ENCODE results near the gene SLC37A3.
"Not testable (repeated sequence)": the region's sequence is repeated elsewhere in the genome, so short reads cannot be mapped to it uniquely, and the experiment has no call there.

The SLC37A3 gene

DNA sequence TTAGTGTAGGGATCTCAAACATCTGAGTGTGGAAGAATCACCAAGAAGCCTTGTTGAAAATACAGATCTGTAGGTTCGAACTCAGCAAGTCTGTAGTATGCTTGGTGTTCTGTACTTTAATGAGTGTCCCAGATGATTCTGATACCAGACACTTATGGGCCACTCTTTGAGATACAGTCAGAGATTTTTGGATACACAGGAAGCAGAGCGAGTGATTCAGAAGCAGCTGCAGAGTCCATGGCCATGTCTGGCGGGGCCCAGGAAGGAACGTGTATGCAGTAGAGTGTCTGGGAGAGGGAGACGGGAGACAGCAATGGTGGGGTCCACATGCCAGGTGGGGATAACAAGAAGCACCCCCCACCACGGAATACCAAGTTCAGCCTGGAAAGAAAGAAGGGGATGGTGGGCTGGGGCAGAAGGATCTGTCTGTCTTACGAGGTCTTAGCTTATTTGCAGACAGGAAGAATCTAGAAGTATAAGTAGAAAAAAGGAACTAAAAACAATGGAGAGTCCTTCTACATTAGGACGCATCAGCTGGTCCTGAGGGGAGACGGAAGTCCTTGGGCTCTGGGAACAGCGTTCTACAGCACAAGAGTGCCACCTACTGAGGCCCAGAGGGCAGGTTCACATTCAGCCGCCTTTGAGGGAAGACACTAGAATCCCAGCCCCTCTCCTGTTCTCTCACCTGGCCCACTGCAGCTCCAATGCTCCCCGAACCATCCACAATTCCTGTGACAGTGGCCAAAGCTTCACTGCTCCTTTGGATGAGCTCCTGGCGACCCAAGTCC is 55.4 kb downstream of the SLC37A3 start:
- no peak for FAIRE-seq

DNA sequence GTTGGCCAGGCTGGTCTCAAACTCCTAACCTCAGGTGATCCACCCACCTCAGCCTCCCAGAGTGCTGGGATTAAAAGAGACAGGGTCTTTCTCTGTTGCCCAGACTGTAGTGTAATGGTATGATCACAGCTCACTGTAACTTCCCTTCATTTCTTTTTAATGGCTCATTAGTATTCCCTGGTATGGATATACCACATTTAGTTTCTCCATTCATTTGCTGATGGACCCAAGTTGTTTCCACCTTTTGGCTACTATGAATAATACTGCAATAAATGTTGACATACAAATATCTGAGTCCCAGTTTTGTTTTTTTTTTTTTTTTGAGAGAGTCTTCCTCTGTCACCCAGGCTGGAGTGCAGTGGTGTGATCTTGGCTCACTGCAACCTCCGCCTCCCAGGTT is 59.4 kb downstream of the SLC37A3 start:
- not testable (repeated sequence) for FAIRE-seq

DNA sequence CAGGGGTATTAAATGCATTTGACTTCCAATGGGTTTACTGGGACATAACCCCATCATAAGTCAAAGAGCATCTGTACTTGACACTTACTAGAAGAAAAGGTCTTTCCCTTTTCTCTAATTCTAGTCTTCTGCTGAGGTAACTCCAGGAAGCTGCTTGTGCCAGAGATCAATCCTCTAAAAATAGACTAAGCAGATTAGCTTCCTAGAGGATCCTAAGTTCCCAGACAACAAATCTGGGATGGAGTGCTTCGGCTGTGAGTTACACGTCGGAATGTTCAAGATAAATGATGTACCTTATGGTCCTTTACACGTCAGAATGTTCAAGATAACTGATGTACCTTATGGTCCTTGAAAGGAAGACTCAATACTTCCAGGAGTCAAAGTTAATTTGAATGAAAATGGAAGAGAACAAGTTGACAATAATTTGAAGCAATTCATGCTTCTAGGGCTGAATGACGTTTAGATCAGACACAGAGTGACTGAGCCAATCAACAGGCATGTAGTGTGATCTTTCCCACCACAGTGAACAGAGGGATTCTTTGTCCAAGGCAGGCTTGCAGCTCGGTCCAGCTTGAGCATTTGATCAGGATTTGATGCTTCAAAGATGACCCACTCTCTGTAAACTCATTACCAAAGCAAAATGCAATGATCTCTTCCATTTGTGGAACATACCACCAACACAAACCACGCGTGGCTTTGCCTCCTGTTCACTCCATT is 63.8 kb downstream of the SLC37A3 start:
- no peak for FAIRE-seq

DNA sequence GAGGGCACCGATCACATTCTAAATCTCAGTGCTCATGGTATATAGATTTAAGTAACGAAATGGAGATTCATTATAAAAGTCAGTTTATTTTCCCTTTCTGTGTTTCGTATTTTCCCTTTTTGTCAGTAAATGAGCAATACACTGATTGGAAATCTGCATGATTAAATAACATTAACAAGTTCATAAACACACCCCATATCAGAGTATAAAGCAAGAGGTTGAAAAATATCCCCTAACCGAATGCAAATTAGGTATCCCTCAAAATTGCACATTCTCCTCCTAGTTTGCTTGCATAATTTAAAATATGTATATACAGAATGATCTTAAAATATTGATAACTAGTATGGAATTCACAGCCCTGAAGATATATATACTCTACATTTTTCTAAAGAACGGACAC is 64.6 kb downstream of the SLC37A3 start:
- FAIRE-seq: no peak

- FAIRE-seq: no peak
These were observed 65.1 kb downstream of the SLC37A3 start for GRCh38 chr7:140333223-140333622.

- FAIRE-seq: no peak
These were observed 67.7 kb downstream of the SLC37A3 start for GRCh38 chr7:140330595-140330994.

GRCh38 chr7:140330128-140330527 is 68.2 kb downstream of the SLC37A3 start:
- FAIRE-seq: no peak

DNA sequence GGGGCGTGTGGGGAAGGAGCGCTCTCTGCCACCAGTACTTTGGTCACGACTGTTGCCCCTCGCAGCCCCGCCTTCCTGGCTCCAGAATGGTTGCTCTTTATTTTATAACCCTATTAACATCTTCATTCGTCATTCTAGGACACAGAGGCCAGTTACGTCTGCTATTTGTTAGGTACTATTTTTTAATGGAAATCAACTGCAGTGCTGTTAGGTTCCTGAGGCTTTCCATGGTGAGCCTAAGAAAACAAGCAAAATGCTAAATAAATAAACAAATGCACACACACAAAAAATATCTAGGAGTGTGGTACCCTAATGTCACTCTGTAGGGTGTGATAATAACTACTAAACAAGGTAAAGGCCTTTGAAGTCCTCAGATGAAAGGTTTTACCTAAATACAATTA is 71.1 kb downstream of the SLC37A3 start:
- no peak for FAIRE-seq

GRCh38 chr7:140326116-140326928 is 72.0 kb downstream of the SLC37A3 start:
- peak; percentile 6 for FAIRE-seq

DNA sequence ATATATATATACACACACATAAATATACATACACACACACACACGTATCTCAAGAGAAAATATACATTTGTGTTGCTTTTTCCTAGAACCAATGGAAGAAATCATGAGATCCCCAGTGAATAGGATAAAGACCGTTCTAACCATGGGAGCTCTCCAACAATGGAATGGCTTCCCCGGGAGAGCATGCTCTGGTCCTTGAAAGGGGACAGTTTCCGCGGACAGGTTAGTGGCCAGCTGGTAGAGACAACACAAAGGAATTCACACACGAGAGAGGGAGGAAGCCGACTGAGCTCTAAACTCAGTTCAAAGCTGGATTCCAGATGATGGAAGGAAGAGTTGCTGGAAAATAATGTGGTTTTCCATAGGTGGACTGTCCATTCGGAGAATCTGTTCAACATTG is 72.7 kb downstream of the SLC37A3 start:
- FAIRE-seq: no peak

DNA sequence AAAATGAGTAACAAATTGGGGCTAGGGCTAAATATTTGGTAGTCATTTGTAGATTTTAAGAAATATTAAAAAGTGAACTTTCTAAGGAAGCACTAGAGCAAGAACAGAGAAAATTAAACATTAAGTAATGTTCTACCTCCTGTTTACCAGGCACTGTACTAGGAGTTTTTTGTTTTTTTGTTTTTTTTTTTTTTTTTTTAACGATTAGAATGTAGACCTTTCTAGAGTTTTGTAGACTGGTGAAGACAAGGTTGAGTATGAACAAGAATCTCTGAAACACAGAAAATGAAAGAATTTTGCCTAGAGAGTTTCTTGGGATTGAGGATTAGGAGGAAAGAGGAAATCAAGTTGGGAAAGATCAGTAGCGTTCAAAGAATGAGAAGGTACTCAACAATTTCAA is 73.6 kb downstream of the SLC37A3 start:
- FAIRE-seq: no peak

DNA sequence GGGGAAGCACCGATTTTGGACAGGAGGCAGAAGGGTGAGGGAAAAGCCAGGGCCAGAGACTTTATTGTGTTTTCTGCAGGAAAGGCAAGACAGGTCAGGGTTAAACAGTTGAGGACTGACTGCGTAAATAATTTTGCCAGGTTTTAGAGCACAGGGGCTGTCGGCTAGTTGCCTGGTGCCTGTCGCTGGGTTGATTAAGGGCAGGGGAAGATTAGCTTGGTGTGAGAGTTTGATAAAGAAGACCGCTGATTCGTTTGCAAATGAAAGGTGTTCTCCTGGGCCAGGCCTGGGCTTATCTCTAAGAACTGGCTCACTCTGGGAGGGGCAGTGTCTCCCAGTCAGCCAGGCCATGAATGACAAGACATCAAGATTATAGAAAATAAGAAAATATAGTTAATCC is 75.6 kb downstream of the SLC37A3 start:
- FAIRE-seq: no peak

GRCh38 chr7:140320078-140320477 is 78.3 kb downstream of the SLC37A3 start:
- not testable (repeated sequence) for FAIRE-seq

DNA sequence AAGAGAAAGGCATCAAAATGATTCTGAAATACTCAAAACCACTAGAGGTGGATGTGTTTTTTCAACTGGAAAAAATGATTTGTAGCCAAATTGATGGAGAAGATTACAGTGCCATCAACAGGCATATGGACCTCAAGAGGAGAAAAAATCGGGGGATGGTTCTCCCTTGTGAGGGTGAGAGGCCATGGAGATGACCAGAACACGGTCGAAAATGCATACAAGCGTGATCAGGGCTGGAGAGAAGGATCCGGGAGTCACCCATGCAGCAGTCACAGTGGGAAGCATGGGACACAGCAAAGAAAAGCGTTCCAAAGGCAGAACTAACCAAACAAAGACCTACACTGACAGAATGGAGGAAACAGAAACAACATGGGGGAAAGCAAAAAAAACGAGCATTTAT is 80.3 kb downstream of the SLC37A3 start:
- FAIRE-seq: no peak

- FAIRE-seq: no peak
These were observed 80.7 kb downstream of the SLC37A3 start for GRCh38 chr7:140317597-140317996.

- FAIRE-seq: no peak
These were observed 82.1 kb downstream of the SLC37A3 start for GRCh38 chr7:140316165-140316661.

DNA sequence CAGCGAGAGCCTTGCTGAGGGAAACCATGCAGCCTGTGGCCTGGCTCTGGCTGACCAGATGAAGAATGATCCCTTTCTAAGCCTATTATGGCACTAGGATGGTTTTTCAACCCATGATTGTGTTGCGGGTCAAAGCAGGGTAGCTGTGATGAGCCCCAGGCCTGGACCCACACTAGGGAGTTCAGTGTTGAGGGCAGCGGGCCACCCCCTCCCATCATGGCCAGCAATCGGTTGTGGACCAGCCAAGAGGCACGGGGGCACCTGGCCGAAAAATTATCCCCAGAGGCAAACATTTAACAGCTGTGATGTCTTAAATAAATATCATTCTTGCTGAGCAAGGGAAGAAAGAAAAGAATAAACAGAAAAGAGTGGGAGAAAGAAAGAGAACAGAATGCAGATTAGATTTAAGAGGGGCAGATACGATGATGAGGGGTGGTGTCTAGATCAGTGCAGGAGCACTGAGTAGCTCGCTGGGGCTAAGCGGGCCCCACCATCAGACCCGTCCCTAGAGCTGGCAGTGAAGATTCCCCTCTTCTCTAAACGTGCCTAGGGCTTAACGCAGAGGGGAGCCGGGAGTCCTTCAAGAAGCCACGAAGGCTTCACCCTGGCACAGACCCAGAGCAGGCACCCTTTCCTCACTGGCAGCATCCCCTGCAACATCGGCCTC is 82.7 kb downstream of the SLC37A3 start:
- no peak for FAIRE-seq

DNA sequence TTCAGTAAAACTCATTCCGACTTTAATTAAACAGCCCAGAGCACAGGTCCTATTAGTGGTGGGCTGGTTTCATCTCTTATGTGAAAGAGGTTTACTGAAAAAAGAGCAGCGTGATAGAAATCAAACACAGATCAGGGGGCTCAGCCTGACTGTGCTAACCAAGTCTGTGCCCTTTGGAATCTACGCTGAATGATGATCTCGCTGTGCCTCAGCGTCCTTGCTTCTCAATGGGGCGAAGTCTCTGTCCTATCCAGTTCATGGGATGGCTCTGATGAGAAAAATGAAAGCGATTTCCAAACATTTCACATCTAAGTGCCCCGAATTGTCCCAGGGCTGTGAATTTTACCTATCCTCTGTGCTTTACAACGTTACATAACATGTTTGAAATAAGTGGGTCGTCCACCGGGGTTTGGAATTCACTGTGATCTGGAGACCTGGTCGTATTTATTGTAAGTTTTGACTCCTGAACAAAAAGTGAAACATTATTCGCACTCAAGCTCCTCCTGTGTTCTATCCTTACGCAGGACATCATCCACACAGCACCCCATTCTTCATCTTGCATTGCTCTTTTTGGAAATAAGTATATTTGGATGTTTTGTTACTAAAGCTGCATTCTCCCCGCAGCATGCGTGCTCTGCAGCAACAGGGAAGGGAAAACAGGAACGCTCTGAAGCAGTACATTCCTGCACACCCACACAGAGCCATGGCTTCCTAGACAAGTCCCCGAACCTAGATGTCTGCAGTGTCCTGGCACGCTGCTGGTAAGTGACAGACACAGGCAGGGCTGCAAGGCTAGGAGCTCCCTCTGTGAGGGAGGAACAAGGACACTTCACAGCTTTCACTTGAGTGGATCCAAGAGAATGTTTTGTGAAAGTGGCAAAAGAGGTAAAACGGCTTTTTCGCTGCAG is 83.5 kb downstream of the SLC37A3 start:
- FAIRE-seq: no peak

DNA sequence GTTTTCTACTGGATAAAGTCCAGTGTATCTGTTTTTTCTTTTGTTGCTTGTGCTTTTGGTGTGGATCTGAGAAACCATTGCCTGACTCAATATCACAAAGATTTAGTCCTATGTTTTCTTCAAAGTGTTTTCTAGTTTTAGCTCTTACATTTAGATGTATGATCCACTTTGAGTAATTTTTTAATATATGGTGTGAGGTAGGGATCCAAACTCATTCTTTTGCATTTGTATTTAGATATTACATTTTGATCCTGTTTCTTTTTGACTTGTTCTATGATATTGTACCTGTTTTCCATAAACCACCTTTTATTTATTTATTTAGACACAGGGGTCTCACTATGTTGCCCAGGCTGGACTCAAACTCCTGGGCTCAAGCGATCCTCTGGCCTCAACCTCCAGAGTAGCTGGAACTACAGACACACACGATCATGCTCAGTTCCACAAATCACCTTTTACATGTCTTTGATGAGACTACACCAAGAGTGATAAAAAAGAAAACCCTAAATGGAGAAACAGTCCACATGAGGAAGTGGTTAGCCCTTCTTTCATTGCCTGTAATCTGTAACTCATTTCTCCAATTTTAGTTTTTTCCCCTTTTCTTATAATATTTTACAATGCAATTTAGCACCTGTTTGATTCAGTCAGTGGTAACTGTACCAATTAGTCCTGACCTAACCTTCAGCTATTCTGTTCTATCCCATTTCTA is 86.0 kb downstream of the SLC37A3 start:
- no peak for FAIRE-seq

DNA sequence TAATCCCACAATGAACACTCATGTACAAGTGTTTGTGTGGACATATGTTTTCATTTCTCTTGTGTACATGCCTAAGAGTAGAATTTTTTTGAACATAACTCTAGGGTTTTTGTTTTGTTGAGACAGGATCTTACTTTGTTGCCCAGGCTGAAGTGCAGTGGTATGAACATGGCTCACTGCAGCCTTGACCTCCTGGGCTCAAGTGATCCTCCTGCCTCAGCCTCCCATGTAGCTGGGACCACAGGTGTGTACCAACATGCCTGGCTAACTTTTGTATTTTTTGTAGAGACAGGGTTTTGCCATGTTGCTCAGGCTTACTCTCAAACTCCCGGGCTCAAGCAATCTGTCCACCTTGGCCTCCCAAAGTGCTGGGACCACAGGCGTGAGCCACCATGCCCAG is 87.2 kb downstream of the SLC37A3 start:
- not testable (repeated sequence) for FAIRE-seq
